RWPE1 (cell line): Measurements from ENCODE around the gene ISG15.

ENCODE experiments used
- CTCF ChIA-PET: fragments of 350-600 bp; sonication (Branson Sonifier 250); formaldehyde crosslinking; extraction: SDS; loops from one replicate; lab custom pipeline; 2021; lab: Yijun Ruan, JAX
- POLR2A ChIA-PET: fragments of 400-600 bp; formaldehyde crosslinking; extraction: SDS; loops from one replicate; lab custom pipeline; 2020; ENCODE audit warnings: antibody characterized with exemption; ENCODE audit not compliant: low non-redundant PET; lab: Yijun Ruan, JAX
- DNase-seq: peaks from one replicate; pipeline ENCODE4 v3.0.0; 2012; ENCODE audit warnings: low spot score
- H3K27ac ChIP-seq: fragments of 450-650 bp; 2 replicates; pipeline ENCODE4 v1.5.1; 2017
- TF ChIP-seq, protein P1 (sequence below): fragments of 450-650 bp; conservative IDR thresholded peaks from 2 replicates; pipeline ENCODE4 v1.5.1; 2017; ENCODE audit warnings: low read depth, mild to moderate bottlenecking

Gene ISG15

GRCh38 chr1:1043921-1044320, 30.6 kb downstream of the ISG15 start:
- CTCF ChIA-PET, result interaction anchor here (0.8 kb wide), 1 partner anchor 29 kb away, joined by 5 read pairs; no protein-coding TSS in a partner anchor
- TF ChIP-seq, protein P1, sequence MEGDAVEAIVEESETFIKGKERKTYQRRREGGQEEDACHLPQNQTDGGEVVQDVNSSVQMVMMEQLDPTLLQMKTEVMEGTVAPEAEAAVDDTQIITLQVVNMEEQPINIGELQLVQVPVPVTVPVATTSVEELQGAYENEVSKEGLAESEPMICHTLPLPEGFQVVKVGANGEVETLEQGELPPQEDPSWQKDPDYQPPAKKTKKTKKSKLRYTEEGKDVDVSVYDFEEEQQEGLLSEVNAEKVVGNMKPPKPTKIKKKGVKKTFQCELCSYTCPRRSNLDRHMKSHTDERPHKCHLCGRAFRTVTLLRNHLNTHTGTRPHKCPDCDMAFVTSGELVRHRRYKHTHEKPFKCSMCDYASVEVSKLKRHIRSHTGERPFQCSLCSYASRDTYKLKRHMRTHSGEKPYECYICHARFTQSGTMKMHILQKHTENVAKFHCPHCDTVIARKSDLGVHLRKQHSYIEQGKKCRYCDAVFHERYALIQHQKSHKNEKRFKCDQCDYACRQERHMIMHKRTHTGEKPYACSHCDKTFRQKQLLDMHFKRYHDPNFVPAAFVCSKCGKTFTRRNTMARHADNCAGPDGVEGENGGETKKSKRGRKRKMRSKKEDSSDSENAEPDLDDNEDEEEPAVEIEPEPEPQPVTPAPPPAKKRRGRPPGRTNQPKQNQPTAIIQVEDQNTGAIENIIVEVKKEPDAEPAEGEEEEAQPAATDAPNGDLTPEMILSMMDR, result no peak
- POLR2A ChIA-PET, result no interaction called here
- DNase-seq, result no peak
- H3K27ac ChIP-seq, result peak overlapping the region; percentile 11; the same call in 1 of the 2 replicates

- ChIA-PET CTCF (interaction anchor here (0.8 kb wide), 1 partner anchor 30 kb away, joined by 5 read pairs; no protein-coding TSS in a partner anchor), POLR2A (no interaction called here)
- no peak overlapping the region for H3K27ac ChIP-seq
- TF ChIP-seq, protein P1, result no peak
- no peak for DNase-seq
These were observed 31.3 kb downstream of the ISG15 start for GRCh38 chr1:1044455-1045078.

DNA sequence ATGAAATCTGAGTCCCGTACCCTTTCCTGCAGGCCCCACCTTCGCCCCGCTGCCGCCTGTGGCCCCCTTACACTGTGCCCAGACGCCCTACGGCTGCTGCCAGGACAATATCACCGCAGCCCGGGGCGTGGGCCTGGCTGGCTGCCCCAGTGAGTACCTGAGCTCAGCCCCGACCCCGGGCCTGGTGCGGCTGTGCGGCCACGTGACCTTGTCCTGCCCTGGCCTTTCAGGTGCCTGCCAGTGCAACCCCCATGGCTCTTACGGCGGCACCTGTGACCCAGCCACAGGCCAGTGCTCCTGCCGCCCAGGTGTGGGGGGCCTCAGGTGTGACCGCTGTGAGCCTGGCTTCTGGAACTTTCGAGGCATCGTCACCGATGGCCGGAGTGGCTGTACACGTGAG, 31.8 kb downstream of the ISG15 start:
- CTCF ChIA-PET, result no interaction called here
- TF ChIP-seq, protein P1, result no peak
- POLR2A ChIA-PET, result no interaction called here
- no peak for DNase-seq
- no peak overlapping the region for H3K27ac ChIP-seq

GRCh38 chr1:1046243-1046642, 32.9 kb downstream of the ISG15 start:
- ChIA-PET POLR2A (no interaction called here), CTCF (no interaction called here)
- no peak overlapping the region for H3K27ac ChIP-seq
- TF ChIP-seq, protein P1, result no peak
- DNase-seq, result no peak

DNA sequence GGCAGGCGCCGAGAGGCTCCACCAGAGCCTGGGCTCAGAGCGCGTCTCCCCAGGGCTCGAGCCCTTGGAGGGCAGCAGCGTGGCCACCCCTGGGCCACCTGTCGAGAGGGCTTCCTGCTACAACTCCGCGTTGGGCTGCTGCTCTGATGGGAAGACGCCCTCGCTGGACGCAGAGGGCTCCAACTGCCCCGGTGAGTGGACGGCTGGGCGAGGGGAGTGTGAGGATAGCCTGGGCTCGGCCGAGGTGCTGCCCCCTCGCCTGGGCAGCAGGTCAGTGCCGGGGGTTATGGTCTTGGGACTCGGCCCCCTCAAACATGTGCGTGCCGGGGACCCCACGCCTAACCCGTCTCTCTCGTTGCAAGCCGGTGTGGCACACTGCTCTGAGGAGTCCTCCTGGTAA, 33.5 kb downstream of the ISG15 start:
- H3K27ac ChIP-seq, result no peak overlapping the region
- TF ChIP-seq, protein P1, result no peak
- POLR2A ChIA-PET, result no interaction called here
- CTCF ChIA-PET, result no interaction called here
- DNase-seq, result no peak

GRCh38 chr1:1047407-1047806, 34.1 kb downstream of the ISG15 start:
- TF ChIP-seq, protein P1, result no peak
- ChIA-PET POLR2A (no interaction called here), CTCF (interaction anchor here (0.6 kb wide), 1 partner anchor 16 kb away, joined by 3 read pairs; no protein-coding TSS in a partner anchor)
- H3K27ac ChIP-seq, result no peak overlapping the region
- DNase-seq, result no peak
